GM12875 (cell line): ENCODE data around the gene TECRL.

Experiments
- H3K4me3 ChIP-seq: one replicate; pipeline ENCODE4 v1.5.1; 2011; ENCODE audit warnings: low read depth, low read length, control low read depth
- CTCF ChIP-seq: IDR thresholded peaks from 2 replicates; pipeline ENCODE4 v1.5.1; 2011; ENCODE audit warnings: low read depth, mild to moderate bottlenecking, control low read depth, inconsistent platforms, low read length, moderate library complexity, borderline replicate concordance; ENCODE audit not compliant: insufficient read depth

The TECRL gene

GRCh38 chr4:64334964-64335363 is 74.3 kb downstream of the TECRL start:
- no peak for TF ChIP-seq CTCF
- no peak overlapping the region for H3K4me3 ChIP-seq

- no peak for TF ChIP-seq CTCF
- no peak overlapping the region for H3K4me3 ChIP-seq
Observed at GRCh38 chr4:64330143-64330542, 79.1 kb downstream of the TECRL start.

GRCh38 chr4:64327237-64327636 is 82.0 kb downstream of the TECRL start:
- no peak for TF ChIP-seq CTCF

GRCh38 chr4:64326507-64326906 is 82.7 kb downstream of the TECRL start:
- no peak for TF ChIP-seq CTCF
- no peak overlapping the region for H3K4me3 ChIP-seq

More at GRCh38 chr4:64327237-64327636, 82.0 kb downstream of the TECRL start:
- H3K4me3 ChIP-seq: no peak overlapping the region

GRCh38 chr4:64306255-64306565 is 103.0 kb downstream of the TECRL start:
- no peak overlapping the region for H3K4me3 ChIP-seq
- no peak for TF ChIP-seq CTCF

GRCh38 chr4:64305565-64306254 is 103.5 kb downstream of the TECRL start:
- no peak for TF ChIP-seq CTCF
- H3K4me3 ChIP-seq: no peak overlapping the region

GRCh38 chr4:64272432-64272831 is 136.8 kb downstream of the TECRL start:
- TF ChIP-seq CTCF: no peak
- H3K4me3 ChIP-seq: no peak overlapping the region
